GM18861 (cell line): ENCODE results near the gene NGEF.

ENCODE experiments used
- ATAC-seq: cut with Tn5 transposase; IDR thresholded peaks from one replicate; pipeline ENCODE4 v1.9.1; 2021; ENCODE audit not compliant: unreplicated experiment

Gene NGEF

GRCh38 chr2:233000886-233001750 lies 11.9 kb downstream of the NGEF start:
- ATAC-seq = no peak

- ATAC-seq = no peak
Measured at GRCh38 chr2:232999354-232999753, 13.7 kb downstream of the NGEF start.

- ATAC-seq = no peak
Measured at GRCh38 chr2:232998666-232998985, 14.4 kb downstream of the NGEF start.

DNA sequence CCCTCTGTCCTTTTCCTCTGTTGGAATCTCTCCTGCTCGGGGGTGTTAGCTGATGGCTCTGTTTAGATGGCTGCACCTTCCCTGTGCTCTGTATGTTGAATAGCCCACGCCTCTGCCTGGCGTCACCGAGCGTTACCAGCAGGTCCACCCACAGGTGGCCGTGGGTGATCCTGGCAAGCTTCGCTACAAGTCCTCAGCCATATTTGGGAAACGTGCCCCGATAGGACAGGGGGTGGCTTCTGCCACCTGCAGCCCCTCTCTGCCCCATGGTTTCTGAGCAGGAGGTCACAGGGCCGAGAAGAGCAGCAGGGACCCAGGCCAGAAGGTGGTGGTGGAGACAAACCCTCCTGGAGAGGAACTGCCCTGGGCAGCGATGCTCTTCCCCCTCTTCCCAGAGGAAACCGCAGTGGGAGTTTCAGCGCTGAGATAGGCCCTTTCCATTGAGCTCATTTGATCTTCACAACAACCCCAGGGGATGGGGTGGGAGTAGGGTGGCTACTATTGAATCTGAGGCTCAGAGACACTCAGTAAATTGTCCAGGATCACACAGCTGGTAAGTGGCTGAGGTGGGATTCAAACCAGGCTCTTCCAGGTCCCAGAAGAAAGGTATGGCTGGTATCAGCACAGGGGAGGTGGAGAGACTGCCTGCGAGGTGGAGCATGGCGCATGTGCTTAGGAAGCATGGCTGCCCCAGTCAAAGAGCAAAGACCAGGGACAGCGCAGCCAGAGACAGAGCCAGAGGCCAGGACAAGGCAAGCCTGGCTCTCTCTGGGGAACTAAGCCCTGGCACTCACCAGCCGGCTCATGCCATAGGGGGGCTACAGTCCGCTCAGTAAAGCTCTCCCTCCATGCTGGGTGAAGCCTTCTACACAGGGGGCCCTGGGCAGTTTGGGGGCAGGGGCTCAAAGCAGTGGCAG lies 15.0 kb downstream of the NGEF start:
- ATAC-seq = no peak

DNA sequence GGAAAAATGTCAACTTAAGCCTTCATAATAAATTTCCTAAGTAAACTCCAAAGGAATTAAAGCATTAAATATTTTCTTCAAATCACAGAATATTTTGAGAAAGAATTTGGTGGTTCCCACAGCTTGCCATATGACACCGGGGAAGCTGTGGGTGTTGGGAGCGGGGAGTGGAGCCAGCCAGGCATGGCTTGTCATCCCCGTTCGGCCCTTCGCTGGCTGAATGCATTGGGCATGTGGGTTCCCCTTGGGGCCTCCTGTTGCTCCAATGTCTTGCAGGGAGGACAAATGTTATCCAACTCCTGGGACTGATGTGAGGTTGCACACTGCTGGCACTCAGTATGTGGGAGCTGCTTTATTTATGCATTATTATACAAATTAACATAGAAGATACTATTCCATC lies 18.6 kb downstream of the NGEF start:
- ATAC-seq = no peak

- ATAC-seq = no peak
Measured at GRCh38 chr2:232993231-232993821, 19.7 kb downstream of the NGEF start.

- no peak for ATAC-seq
Measured at GRCh38 chr2:232986155-232986554, 26.9 kb downstream of the NGEF start.

DNA sequence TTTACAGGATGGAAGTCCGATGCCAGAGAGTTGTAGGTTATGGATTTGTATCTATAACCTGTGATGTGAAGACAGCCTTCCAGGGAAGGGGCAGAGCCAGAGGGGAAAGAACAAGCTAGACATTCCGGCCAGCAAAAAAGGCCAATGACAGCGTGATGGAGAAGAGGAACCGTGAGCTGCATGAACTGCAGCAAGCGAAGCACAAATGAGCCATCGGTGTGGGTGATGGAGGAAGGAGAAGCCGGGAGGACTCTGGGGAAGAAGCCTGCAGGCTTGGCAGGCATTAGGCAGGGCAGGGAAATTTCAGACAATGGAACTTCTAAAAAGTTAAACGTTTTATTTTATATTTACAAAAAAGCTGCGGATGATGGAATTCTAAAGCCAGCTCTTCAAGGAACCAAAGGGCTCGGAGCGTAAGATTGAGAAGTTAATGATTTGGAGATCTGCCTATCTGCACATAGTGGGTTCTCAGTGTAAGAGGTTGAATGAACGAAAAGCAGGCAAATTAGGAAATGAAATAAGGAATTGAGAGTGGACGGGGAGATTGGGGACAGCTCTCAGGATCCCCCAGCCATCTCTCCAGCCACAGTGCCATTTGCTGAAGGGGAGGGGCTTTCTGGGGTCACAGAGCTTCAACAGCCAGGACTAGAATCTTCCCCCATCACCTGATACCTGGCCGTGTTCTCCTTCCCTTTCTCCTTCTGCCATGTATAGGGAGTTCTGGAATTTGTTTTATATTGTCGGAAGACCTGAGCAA lies 28.4 kb downstream of the NGEF start:
- ATAC-seq = no peak

DNA sequence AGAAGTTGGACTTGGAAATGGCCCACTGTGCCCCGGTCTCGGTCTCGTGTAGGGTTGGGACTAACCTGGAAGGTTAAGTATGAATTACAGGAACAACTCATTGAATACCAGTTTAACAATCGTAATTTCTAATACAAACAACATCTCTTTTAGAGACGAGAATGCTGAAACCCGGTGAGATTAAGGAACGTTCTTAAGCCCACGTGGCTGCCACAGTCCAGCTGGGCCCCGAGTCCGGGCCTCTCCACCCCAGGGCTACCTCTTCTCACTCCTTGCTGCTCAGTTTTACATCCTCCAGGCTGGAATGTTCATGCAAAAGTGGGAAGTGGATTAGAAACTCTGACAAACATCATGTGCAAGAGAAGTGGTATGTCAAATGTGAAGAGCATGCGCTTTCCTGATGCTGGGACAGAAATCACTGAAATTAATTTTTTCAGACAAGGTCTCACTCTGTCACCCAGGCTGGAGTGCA lies 29.4 kb downstream of the NGEF start:
- no peak for ATAC-seq

- no peak for ATAC-seq
Measured at GRCh38 chr2:232982926-232983668, 30.0 kb downstream of the NGEF start.

GRCh38 chr2:232981767-232982360 lies 31.2 kb downstream of the NGEF start:
- ATAC-seq = no peak

DNA sequence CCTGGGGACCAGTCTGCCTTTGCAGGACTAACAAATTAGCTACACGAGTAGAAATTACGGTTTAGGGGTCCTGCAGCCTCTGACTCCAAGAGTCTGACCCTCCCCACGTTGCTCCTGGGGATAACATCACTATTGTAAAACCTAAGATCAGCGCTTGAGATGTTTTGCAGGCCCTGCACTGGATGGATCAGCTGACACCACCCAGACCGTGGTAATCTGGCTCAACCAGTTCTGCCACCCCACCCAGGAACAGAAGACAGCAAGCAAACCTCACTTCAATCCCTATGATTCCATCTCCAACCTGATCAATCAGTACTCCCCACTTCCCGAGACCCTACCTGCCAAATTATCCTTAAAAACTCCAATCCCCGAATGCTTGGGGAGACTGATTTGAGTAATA lies 31.7 kb downstream of the NGEF start:
- ATAC-seq = no peak

DNA sequence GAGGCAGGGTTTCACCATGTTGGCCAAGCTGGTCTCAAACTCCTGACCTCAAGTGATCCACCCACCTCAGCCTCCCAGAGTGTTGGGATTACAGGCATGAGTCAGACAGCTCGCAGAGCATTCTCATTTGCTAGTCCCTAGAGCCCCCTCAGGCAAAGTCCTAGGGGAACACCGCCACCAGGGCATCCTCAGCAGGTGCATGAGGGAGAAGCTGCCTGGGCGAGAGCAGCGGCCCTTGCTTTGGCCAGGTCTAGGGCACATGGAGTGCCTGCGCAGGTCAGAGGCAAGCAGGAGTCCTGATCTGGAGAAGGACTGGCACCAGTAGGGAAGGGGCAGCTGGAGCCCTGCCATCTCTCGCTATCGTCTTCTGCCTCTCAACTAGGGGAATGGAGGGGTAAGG lies 32.4 kb downstream of the NGEF start:
- no peak for ATAC-seq

- ATAC-seq = no peak
Measured at GRCh38 chr2:232979871-232980461, 33.1 kb downstream of the NGEF start.

GRCh38 chr2:232977438-232977971 lies 35.6 kb downstream of the NGEF start:
- no peak for ATAC-seq

DNA sequence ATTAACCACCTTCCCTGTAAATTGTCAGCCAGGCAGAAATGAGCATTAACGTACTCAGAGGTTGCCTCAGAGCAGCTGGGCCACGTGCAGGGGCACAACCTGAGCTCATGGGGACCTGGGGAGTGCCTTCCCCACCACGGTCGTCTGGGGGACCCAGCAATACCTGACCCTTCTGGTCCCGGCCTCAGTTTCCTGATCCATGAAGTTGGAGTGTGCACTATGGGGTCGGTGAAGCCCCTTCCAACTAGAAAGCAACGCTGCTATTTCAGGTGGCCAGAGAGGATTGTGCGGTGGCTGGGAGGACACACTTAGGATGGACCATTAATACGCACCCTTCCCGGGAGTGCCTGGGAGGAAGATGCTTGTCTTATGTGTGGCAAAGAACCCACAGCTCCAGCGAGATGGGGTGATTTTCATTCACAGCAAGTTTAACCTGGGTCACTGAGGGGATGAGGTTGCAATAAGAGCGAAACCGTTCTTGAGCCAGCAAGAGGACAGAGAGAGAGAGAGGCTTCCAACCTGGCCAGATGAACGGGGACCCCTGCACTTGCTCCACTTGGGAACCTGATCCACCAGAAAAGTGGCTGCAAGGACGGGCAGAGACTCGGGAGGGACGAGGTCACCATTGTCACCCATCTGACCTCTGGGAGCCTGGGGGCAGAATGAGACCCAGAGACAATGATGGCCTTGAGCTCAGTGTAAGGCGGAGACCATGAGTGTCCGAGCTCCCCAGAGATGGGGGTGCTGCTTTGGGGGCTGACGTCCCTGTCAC lies 36.2 kb downstream of the NGEF start:
- ATAC-seq = no peak

DNA sequence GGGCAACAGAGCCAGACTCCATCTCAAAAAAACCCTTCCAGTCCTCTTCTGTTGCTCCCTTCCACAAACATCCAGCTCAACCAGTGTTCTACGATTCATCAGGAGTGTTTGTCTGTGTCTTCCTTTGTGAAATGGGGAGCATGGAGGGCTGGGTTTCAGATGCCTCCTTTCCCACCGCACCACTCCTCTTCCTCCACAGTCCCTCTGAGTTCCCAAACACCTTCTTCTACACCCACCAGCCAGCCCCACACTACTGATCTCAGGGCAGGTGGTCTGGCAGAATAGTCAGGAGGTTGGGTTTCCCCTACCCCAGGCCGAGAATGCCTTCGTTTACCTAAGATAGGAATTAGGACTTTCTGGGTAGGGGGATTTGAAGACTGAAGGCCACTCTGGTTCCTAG lies 36.9 kb downstream of the NGEF start:
- no peak for ATAC-seq

DNA sequence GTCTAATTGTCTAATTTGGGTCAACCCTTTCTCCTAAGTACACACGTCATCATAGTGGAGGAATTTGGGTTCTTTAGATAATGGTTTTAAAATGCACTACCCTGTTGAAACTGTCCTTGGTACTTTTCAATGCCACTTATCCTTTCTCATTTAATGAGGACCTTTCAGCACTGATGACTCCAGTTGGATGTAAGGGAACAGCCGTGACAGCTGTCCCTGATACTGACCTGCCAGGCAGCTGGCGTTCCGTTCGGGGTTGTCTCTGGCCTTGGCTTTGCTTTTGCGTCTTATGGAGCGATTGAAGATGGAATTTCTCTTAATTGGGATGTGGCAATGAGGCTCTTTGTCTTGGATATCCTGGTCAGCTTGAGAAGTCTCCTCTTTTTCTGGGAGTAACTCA lies 38.7 kb downstream of the NGEF start:
- no peak for ATAC-seq
